GM18868 (cell line): Measurements from ENCODE around the gene CLEC4G.
A peak's percentile ranks its signal among the peaks of the same experiment; 100 is the strongest.

ENCODE experiments used
- ATAC-seq: cut with Tn5 transposase; IDR thresholded peaks from one replicate; pipeline ENCODE4 v1.9.1; 2021; ENCODE audit warnings: mild to moderate bottlenecking, moderate library complexity; ENCODE audit not compliant: unreplicated experiment

CLEC4G gene

GRCh38 chr19:7729831-7730285 lies 2.1 kb downstream of the CLEC4G start:
- no peak for ATAC-seq

GRCh38 chr19:7729211-7729610 lies 2.7 kb downstream of the CLEC4G start:
- no peak for ATAC-seq

- no peak for ATAC-seq
Measured at GRCh38 chr19:7725791-7726190, 6.1 kb downstream of the CLEC4G start.

GRCh38 chr19:7722231-7722651 lies 9.7 kb downstream of the CLEC4G start:
- ATAC-seq = no peak

GRCh38 chr19:7720351-7720750 lies 11.6 kb downstream of the CLEC4G start:
- no peak for ATAC-seq

- ATAC-seq = no peak
Measured at GRCh38 chr19:7718668-7719067, 13.2 kb downstream of the CLEC4G start.

- no peak for ATAC-seq
Measured at GRCh38 chr19:7716762-7717161, 15.1 kb downstream of the CLEC4G start.

- ATAC-seq = no peak
Measured at GRCh38 chr19:7715671-7716070, 16.2 kb downstream of the CLEC4G start.

GRCh38 chr19:7710616-7711015 lies 21.3 kb downstream of the CLEC4G start:
- ATAC-seq = no peak

- no peak for ATAC-seq
Measured at GRCh38 chr19:7709932-7710460, 21.9 kb downstream of the CLEC4G start.

GRCh38 chr19:7706955-7707456 lies 24.9 kb downstream of the CLEC4G start:
- no peak for ATAC-seq

- no peak for ATAC-seq
Measured at GRCh38 chr19:7706188-7706954, 25.5 kb downstream of the CLEC4G start.

GRCh38 chr19:7705387-7706187 lies 26.3 kb downstream of the CLEC4G start:
- no peak for ATAC-seq

- ATAC-seq = no peak
Measured at GRCh38 chr19:7704280-7705060, 27.4 kb downstream of the CLEC4G start.

GRCh38 chr19:7703332-7703731 lies 28.6 kb downstream of the CLEC4G start:
- no peak for ATAC-seq

- ATAC-seq = peak; percentile 51
Measured at GRCh38 chr19:7701654-7702457, 30.1 kb downstream of the CLEC4G start, which contains the start of gene FCER2. TSS of gene FCER2 (minus strand) at chr19:7702131. CDS start at chr19:7699760, 2,371 bp downstream.

GRCh38 chr19:7701049-7701653 lies 30.8 kb downstream of the CLEC4G start:
- ATAC-seq = no peak

- ATAC-seq = no peak
Measured at GRCh38 chr19:7699417-7700401, 32.2 kb downstream of the CLEC4G start.
